Measurements from ENCODE around the gene CCDC33.
"Not testable (repeated sequence)": the region's sequence is repeated elsewhere in the genome, so short reads cannot be mapped to it uniquely, and the experiment has no call there.

DNA sequence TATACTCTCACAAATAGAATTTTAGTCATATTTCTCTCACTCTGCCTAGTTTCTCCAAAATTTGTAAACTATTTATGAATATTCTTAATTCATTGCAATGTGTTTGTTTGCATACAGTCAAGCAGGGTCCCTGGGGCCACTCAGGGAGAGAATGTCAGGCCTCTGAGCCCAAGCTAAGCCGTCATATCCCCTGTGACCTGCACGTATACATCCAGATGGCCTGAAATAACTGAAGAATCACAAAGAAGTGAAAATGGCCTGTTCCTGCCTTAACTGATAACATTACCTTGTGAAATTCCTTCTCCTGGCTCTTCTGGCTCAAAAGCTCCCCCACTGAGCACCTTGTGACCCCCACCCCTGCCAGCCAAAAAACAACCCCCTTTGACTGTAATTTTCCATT is 117.9 kb downstream of the CCDC33 start:
- TF ChIP-seq CTCF (IDR thresholded peaks at IDR 0.05; ENCODE audit: low read depth, low read length, poor library complexity, severe bottlenecking); EZH2phosphoT487 (IDR thresholded peaks at IDR 0.05; ENCODE audit: borderline replicate concordance, low read length): not testable (repeated sequence)

Data from DOHH2 (cell line).